ENCODE data around the gene TLR9.

Gene TLR9

GRCh38 chr3:52210550-52211046 is 14.8 kb downstream of the TLR9 start:
- peaks cover 64 to 95% of the 10 kb centered on the region in 2 experiments for H3K36me3 ChIP-seq (ENCODE audit: control insufficient read depth in 1 of 2, insufficient read depth in 2 of 2, low read depth in 1 of 2, low read length in 2 of 2)
- H3K4ac ChIP-seq (ENCODE audit: low read depth in 1 of 2, low read length in 2 of 2) = no peak overlapping the region
- H3K9me3 ChIP-seq (ENCODE audit: control insufficient read depth, low read length) = no peaks in the 10 kb centered on the region
- H2BK5ac ChIP-seq (ENCODE audit: low read depth, low read length, poor library complexity, severe bottlenecking) = no peak overlapping the region
- H3K27ac ChIP-seq (ENCODE audit: low read length, poor library complexity, severe bottlenecking) = no peak overlapping the region
- peak; percentile 61 for DNase-seq
- H3K14ac ChIP-seq (ENCODE audit: low read length in 2 of 2) = no peak overlapping the region
- H2BK120ac ChIP-seq (ENCODE audit: low read depth, low read length) = no peak overlapping the region
- H3K79me1 ChIP-seq (replicated peaks; ENCODE audit: low read length, poor library complexity, severe bottlenecking) = peaks cover 18% of the 10 kb centered on the region
- no peak overlapping the region for H2AK5ac ChIP-seq (ENCODE audit: low read length, severe bottlenecking)
- no peak overlapping the region for H4K8ac ChIP-seq (ENCODE audit: low read length)
- H2AFZ ChIP-seq (ENCODE audit: low read depth, low read length) = no peak overlapping the region
- no peak overlapping the region for H3K4me3 ChIP-seq (ENCODE audit: insufficient read depth in 1 of 2, low read depth in 1 of 2, low read length in 2 of 2)
- no peaks in the 10 kb centered on the region for H3K27me3 ChIP-seq (ENCODE audit: control insufficient read depth in 1 of 2, insufficient read depth in 1 of 2, low read length in 2 of 2)
- H4K91ac ChIP-seq (ENCODE audit: low read length) = no peak overlapping the region
- H3K18ac ChIP-seq (ENCODE audit: low read depth in 1 of 2, low read length in 2 of 2) = no peak overlapping the region
- no peak overlapping the region for H3K9ac ChIP-seq (ENCODE audit: low read length)
- no peak overlapping the region for H3K4me2 ChIP-seq (ENCODE audit: low read length, poor library complexity, severe bottlenecking)
- H3K23ac ChIP-seq (ENCODE audit: low read length in 2 of 2) = no peak overlapping the region
- H3K4me1 ChIP-seq (ENCODE audit: control insufficient read depth, insufficient read depth, low read depth, low read length) = no peaks in the 10 kb centered on the region
- 98% methylated on average over 3 of the region's 6 CpGs for WGBS
- no peak overlapping the region for H2BK12ac ChIP-seq (ENCODE audit: low read length in 2 of 2)
- H2BK15ac ChIP-seq (ENCODE audit: low read depth, poor library complexity, severe bottlenecking) = no peak overlapping the region

DNA sequence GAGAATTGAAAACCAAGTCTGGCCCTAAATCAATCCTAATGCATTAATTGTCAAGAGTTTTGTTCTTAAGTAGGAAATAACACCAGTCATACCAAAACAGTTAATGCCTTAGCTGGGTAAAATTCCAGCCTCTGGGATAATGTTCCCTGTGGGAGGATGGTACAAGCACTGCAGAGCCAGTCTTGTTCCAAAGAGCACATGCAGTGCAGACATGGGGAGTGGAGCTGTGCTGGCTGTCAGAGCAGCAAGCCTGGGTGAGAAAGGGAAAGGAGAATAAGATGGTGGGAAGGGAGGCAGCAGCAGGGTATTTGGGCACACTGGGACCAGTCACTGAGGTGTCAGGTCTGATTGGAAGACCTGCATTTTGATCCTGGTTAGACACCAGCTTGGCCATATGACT is 15.4 kb downstream of the TLR9 start:
- Histone ChIP-seq H3K4me1 (ENCODE audit: control insufficient read depth, insufficient read depth, low read depth, low read length) (no peaks in the 10 kb centered on the region), H2BK12ac (ENCODE audit: low read length in 2 of 2) (no peak overlapping the region), H3K14ac (ENCODE audit: low read length in 2 of 2) (no peak overlapping the region), H3K27me3 (ENCODE audit: control insufficient read depth in 1 of 2, insufficient read depth in 1 of 2, low read length in 2 of 2) (no peaks in the 10 kb centered on the region), H3K18ac (ENCODE audit: low read depth in 1 of 2, low read length in 2 of 2) (no peak overlapping the region), H3K36me3 (ENCODE audit: control insufficient read depth in 1 of 2, insufficient read depth in 2 of 2, low read depth in 1 of 2, low read length in 2 of 2) (peaks cover 60 to 95% of the 10 kb centered on the region in 2 experiments), H3K4me2 (ENCODE audit: low read length, poor library complexity, severe bottlenecking) (no peak overlapping the region), H2AFZ (ENCODE audit: low read depth, low read length) (no peak overlapping the region), H4K91ac (ENCODE audit: low read length) (no peak overlapping the region), H3K79me1 (replicated peaks; ENCODE audit: low read length, poor library complexity, severe bottlenecking) (peaks cover 18% of the 10 kb centered on the region), H2AK5ac (ENCODE audit: low read length, severe bottlenecking) (no peak overlapping the region), H2BK5ac (ENCODE audit: low read depth, low read length, poor library complexity, severe bottlenecking) (no peak overlapping the region), H4K8ac (ENCODE audit: low read length) (no peak overlapping the region), H3K4ac (ENCODE audit: low read depth in 1 of 2, low read length in 2 of 2) (no peak overlapping the region), H2BK120ac (ENCODE audit: low read depth, low read length) (no peak overlapping the region), H3K9ac (ENCODE audit: low read length) (no peak overlapping the region), H3K9me3 (ENCODE audit: control insufficient read depth, low read length) (no peaks in the 10 kb centered on the region), H3K23ac (ENCODE audit: low read length in 2 of 2) (no peak overlapping the region), H2BK15ac (ENCODE audit: low read depth, poor library complexity, severe bottlenecking) (no peak overlapping the region), H3K27ac (ENCODE audit: low read length, poor library complexity, severe bottlenecking) (no peak overlapping the region), H3K4me3 (ENCODE audit: insufficient read depth in 1 of 2, low read depth in 1 of 2, low read length in 2 of 2) (no peak overlapping the region)
- DNase-seq = no peak

DNA sequence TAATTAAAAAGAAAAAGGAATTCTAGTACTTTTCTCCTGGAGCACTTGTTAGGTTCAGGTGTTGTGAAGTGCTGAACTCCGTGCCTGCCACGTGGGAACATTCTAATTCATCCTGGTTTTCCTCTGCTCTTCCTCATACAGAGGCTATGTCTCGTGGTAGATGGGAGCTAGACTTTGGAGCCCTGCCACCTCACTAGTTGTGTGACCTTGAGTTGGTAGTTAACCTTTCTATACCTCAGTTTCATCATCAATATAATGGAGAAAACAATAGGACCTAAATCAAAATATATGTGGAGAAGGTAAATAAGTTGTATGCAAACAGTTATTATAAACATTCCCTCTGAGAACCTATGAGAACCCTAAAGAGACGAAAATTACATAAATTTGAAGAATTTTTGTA is 16.9 kb downstream of the TLR9 start:
- H3K36me3 ChIP-seq (ENCODE audit: control insufficient read depth in 1 of 2, insufficient read depth in 2 of 2, low read depth in 1 of 2, low read length in 2 of 2) = peaks cover 60 to 95% of the 10 kb centered on the region in 2 experiments
- H3K9ac ChIP-seq (ENCODE audit: low read length) = no peak overlapping the region
- H3K18ac ChIP-seq (ENCODE audit: low read depth in 1 of 2, low read length in 2 of 2) = no peak overlapping the region
- H2BK120ac ChIP-seq (ENCODE audit: low read depth, low read length) = no peak overlapping the region
- H2AFZ ChIP-seq (ENCODE audit: low read depth, low read length) = no peak overlapping the region
- H3K79me1 ChIP-seq (replicated peaks; ENCODE audit: low read length, poor library complexity, severe bottlenecking) = peaks cover 23% of the 10 kb centered on the region
- H4K91ac ChIP-seq (ENCODE audit: low read length) = no peak overlapping the region
- no peaks in the 10 kb centered on the region for H3K27me3 ChIP-seq (ENCODE audit: control insufficient read depth in 1 of 2, insufficient read depth in 1 of 2, low read length in 2 of 2)
- WGBS = 100% methylated on average over 4 of the region's 4 CpGs
- no peak overlapping the region for H3K4me2 ChIP-seq (ENCODE audit: low read length, poor library complexity, severe bottlenecking)
- no peak overlapping the region for H2BK5ac ChIP-seq (ENCODE audit: low read depth, low read length, poor library complexity, severe bottlenecking)
- H3K4ac ChIP-seq (ENCODE audit: low read depth in 1 of 2, low read length in 2 of 2) = no peak overlapping the region
- H3K4me3 ChIP-seq (ENCODE audit: insufficient read depth in 1 of 2, low read depth in 1 of 2, low read length in 2 of 2) = no peak overlapping the region
- no peak overlapping the region for H4K8ac ChIP-seq (ENCODE audit: low read length)
- no peak overlapping the region for H3K14ac ChIP-seq (ENCODE audit: low read length in 2 of 2)
- DNase-seq = no peak
- H2BK12ac ChIP-seq (ENCODE audit: low read length in 2 of 2) = no peak overlapping the region
- no peak overlapping the region for H3K27ac ChIP-seq (ENCODE audit: low read length, poor library complexity, severe bottlenecking)
- H2BK15ac ChIP-seq (ENCODE audit: low read depth, poor library complexity, severe bottlenecking) = no peak overlapping the region
- H2AK5ac ChIP-seq (ENCODE audit: low read length, severe bottlenecking) = no peak overlapping the region
- no peaks in the 10 kb centered on the region for H3K4me1 ChIP-seq (ENCODE audit: control insufficient read depth, insufficient read depth, low read depth, low read length)
- no peaks in the 10 kb centered on the region for H3K9me3 ChIP-seq (ENCODE audit: control insufficient read depth, low read length)
- H3K23ac ChIP-seq (ENCODE audit: low read length in 2 of 2) = no peak overlapping the region

GRCh38 chr3:52205727-52206372 is 19.6 kb downstream of the TLR9 start:
- Histone ChIP-seq H2BK15ac (ENCODE audit: low read depth, poor library complexity, severe bottlenecking) (no peak overlapping the region), H2BK120ac (ENCODE audit: low read depth, low read length) (no peak overlapping the region), H2AFZ (ENCODE audit: low read depth, low read length) (no peak overlapping the region), H3K23ac (ENCODE audit: low read length in 2 of 2) (no peak overlapping the region), H3K79me1 (replicated peaks; ENCODE audit: low read length, poor library complexity, severe bottlenecking) (peaks cover 20% of the 10 kb centered on the region), H3K18ac (ENCODE audit: low read depth in 1 of 2, low read length in 2 of 2) (no peak overlapping the region), H3K4me2 (ENCODE audit: low read length, poor library complexity, severe bottlenecking) (no peak overlapping the region), H3K36me3 (ENCODE audit: control insufficient read depth in 1 of 2, insufficient read depth in 2 of 2, low read depth in 1 of 2, low read length in 2 of 2) (peaks cover 48 to 96% of the 10 kb centered on the region in 2 experiments), H4K91ac (ENCODE audit: low read length) (no peak overlapping the region), H3K27me3 (ENCODE audit: control insufficient read depth in 1 of 2, insufficient read depth in 1 of 2, low read length in 2 of 2) (no peaks in the 10 kb centered on the region), H3K27ac (ENCODE audit: low read length, poor library complexity, severe bottlenecking) (no peak overlapping the region), H2AK5ac (ENCODE audit: low read length, severe bottlenecking) (no peak overlapping the region), H3K4me3 (ENCODE audit: insufficient read depth in 1 of 2, low read depth in 1 of 2, low read length in 2 of 2) (no peak overlapping the region), H4K8ac (ENCODE audit: low read length) (no peak overlapping the region), H3K9me3 (ENCODE audit: control insufficient read depth, low read length) (no peaks in the 10 kb centered on the region), H2BK12ac (ENCODE audit: low read length in 2 of 2) (no peak overlapping the region), H3K9ac (ENCODE audit: low read length) (no peak overlapping the region), H3K14ac (ENCODE audit: low read length in 2 of 2) (no peak overlapping the region), H3K4me1 (ENCODE audit: control insufficient read depth, insufficient read depth, low read depth, low read length) (no peaks in the 10 kb centered on the region), H2BK5ac (ENCODE audit: low read depth, low read length, poor library complexity, severe bottlenecking) (no peak overlapping the region), H3K4ac (ENCODE audit: low read depth in 1 of 2, low read length in 2 of 2) (no peak overlapping the region)
- WGBS = 96% methylated on average over 5 of the region's 6 CpGs
- no peak for DNase-seq

Measured in mesenchymal stem cell (in vitro differentiated cells and primary cell).